Neuronal stem cell (in vitro differentiated cells): ENCODE results near the gene GOLGA6L10.
"Not testable (repeated sequence)": the region's sequence is repeated elsewhere in the genome, so short reads cannot be mapped to it uniquely, and the experiment has no call there.

Experiments
- DNase-seq: peaks from one replicate; pipeline ENCODE4 v3.0.0-alpha.2; 2013; ENCODE audit warnings: low spot score
- H2AFZ ChIP-seq: one replicate; pipeline ENCODE4 v1.6.1; 2013; ENCODE audit warnings: mild to moderate bottlenecking, low read length, inconsistent platforms
- H2AK5ac ChIP-seq: 2 replicates; pipeline ENCODE4 v1.6.1; 2013; ENCODE audit warnings: low read depth, mild to moderate bottlenecking, inconsistent platforms, low read length, moderate library complexity, mixed read lengths
- H2BK120ac ChIP-seq: 2 replicates; pipeline ENCODE4 v1.6.1; 2013; ENCODE audit warnings: low read depth, mild to moderate bottlenecking, inconsistent platforms, low read length, moderate library complexity, mixed read lengths
- H2BK12ac ChIP-seq: one replicate; pipeline ENCODE4 v1.6.1; 2013; ENCODE audit warnings: low read length, inconsistent platforms
- H2BK15ac ChIP-seq: 2 replicates; pipeline ENCODE4 v1.6.1; 2013; ENCODE audit warnings: mild to moderate bottlenecking, low read length, inconsistent platforms, mixed read lengths
- H2BK5ac ChIP-seq: one replicate; pipeline ENCODE4 v1.6.1; 2013; ENCODE audit warnings: inconsistent platforms, mild to moderate bottlenecking, low read length, moderate library complexity
- H3K14ac ChIP-seq: one replicate; pipeline ENCODE4 v1.6.1; 2013; ENCODE audit warnings: low read length, inconsistent platforms
- H3K18ac ChIP-seq: 2 replicates; pipeline ENCODE4 v1.6.1; 2013; ENCODE audit warnings: low read length, inconsistent platforms
- H3K23ac ChIP-seq: 2 replicates; pipeline ENCODE4 v1.6.1; 2013; ENCODE audit warnings: low read depth, mild to moderate bottlenecking, mixed read lengths, low read length, inconsistent platforms; ENCODE audit not compliant: poor library complexity
- H3K27ac ChIP-seq: replicated peaks from 3 replicates; pipeline ENCODE4 v1.5.1; 2013; ENCODE audit warnings: low read length, inconsistent platforms
- H3K27me3 ChIP-seq, 3 experiments: 2 replicates each; pipeline ENCODE4 v1.6.1; 2013; ENCODE audit warnings: low read length in 3 of 3, mild to moderate bottlenecking in 2 of 3, inconsistent platforms in 1 of 3, low read depth in 1 of 3, mixed read lengths in 1 of 3, moderate library complexity in 1 of 3; ENCODE audit not compliant: control insufficient read depth in 3 of 3, insufficient read depth in 3 of 3
- H3K36me3 ChIP-seq, 2 donors: replicated peaks in 1 of 2; 2 replicates each; pipeline ENCODE4 v1.6.1; 2013; ENCODE audit warnings: low read length in 2 of 2; ENCODE audit not compliant: control insufficient read depth in 2 of 2, insufficient read depth in 2 of 2
- H3K4ac ChIP-seq: 2 replicates; pipeline ENCODE4 v1.6.1; 2013; ENCODE audit warnings: inconsistent platforms, mild to moderate bottlenecking, low read length, moderate library complexity
- H3K4me1 ChIP-seq, 2 donors: 1 replicate in 1 of 2; 2 replicates in 1 of 2; pipeline ENCODE4 v1.6.1; 2013; ENCODE audit warnings: low read length in 2 of 2, low read depth in 1 of 2; ENCODE audit not compliant: control insufficient read depth in 2 of 2, insufficient read depth in 1 of 2
- H3K4me2 ChIP-seq: one replicate; pipeline ENCODE4 v1.6.1; 2013; ENCODE audit warnings: mild to moderate bottlenecking, low read length, inconsistent platforms; ENCODE audit not compliant: insufficient read depth, poor library complexity, severe bottlenecking
- H3K4me3 ChIP-seq, 2 donors: 2 replicates each; pipeline ENCODE4 v1.5.1; 2013; ENCODE audit warnings: low read length in 2 of 2, mild to moderate bottlenecking in 2 of 2, inconsistent platforms in 1 of 2, moderate library complexity in 1 of 2
- H3K79me1 ChIP-seq: one replicate; pipeline ENCODE4 v1.6.1; 2013; ENCODE audit warnings: low read depth, mild to moderate bottlenecking, inconsistent platforms, low read length, moderate library complexity
- H3K9ac ChIP-seq: one replicate; pipeline ENCODE4 v1.6.1; 2013; ENCODE audit warnings: mild to moderate bottlenecking, low read depth, low read length, inconsistent platforms; ENCODE audit not compliant: poor library complexity
- H3K9me3 ChIP-seq, 2 donors: replicated peaks in 1 of 2; 2 replicates each; pipeline versions ENCODE3 to v1.6.1; 2013; ENCODE audit warnings: low read length in 2 of 2, mild to moderate bottlenecking in 2 of 2, inconsistent platforms in 1 of 2, low read depth in 1 of 2, mixed read lengths in 1 of 2, moderate library complexity in 1 of 2; ENCODE audit not compliant: control insufficient read depth in 2 of 2, insufficient read depth in 1 of 2
- H4K8ac ChIP-seq: one replicate; pipeline ENCODE4 v1.6.1; 2013; ENCODE audit warnings: low read depth, mild to moderate bottlenecking, inconsistent platforms, low read length, moderate library complexity
- H4K91ac ChIP-seq: one replicate; pipeline ENCODE4 v1.6.1; 2013; ENCODE audit warnings: low read length, low read depth, mild to moderate bottlenecking, inconsistent platforms; ENCODE audit not compliant: poor library complexity
- WGBS, 2 donors: extraction: QIAGEN DNeasy Blood & Tissue Kit; methylation state at CpG; one replicate each; pipeline ENCODE4 v1.1.7; 2013; ENCODE audit warnings: missing lambda C conversion rate in 2 of 2, mixed read lengths in 1 of 2; ENCODE audit not compliant: insufficient read length in 2 of 2, insufficient replicate concordance in 1 of 2; ENCODE audit errors: extremely low coverage in 2 of 2; 5-methylcytosine and 5-hydroxymethylcytosine counted together

Gene GOLGA6L10

DNA sequence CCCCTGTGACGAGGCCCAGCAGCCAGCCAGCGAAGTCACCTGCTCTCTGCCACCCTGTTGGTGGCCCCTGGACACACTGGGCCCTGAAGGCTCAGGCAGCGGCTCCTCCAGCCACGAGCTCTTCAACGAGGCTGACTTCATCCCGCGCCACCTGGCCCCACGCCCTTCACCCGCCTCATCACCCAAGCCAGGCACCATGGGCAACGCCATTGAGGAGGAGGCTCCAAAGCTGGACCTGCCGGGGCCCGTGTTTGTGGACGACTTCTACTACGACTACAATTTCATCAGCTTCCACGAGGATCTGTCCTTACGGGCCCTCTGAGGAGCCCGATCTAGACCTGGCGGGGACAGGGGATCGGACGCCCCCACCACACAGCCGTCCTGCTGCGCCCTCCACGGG lies 22.4 kb downstream of the GOLGA6L10 start:
- H3K4me1 ChIP-seq, H2BK15ac ChIP-seq, H3K27me3 ChIP-seq, H2AFZ ChIP-seq, H3K4me3 ChIP-seq, H4K91ac ChIP-seq, H3K14ac ChIP-seq, H3K4ac ChIP-seq, H2BK5ac ChIP-seq, H4K8ac ChIP-seq, H2BK12ac ChIP-seq, H3K9me3 ChIP-seq, H2AK5ac ChIP-seq, DNase-seq, H3K18ac ChIP-seq, H3K79me1 ChIP-seq, H3K36me3 ChIP-seq, H3K4me2 ChIP-seq, H3K23ac ChIP-seq, H3K9ac ChIP-seq, H2BK120ac ChIP-seq, H3K27ac ChIP-seq: not testable (repeated sequence)
- WGBS, 2 donors, result no CpG with 5 or more reads among the region's 23 CpGs

DNA sequence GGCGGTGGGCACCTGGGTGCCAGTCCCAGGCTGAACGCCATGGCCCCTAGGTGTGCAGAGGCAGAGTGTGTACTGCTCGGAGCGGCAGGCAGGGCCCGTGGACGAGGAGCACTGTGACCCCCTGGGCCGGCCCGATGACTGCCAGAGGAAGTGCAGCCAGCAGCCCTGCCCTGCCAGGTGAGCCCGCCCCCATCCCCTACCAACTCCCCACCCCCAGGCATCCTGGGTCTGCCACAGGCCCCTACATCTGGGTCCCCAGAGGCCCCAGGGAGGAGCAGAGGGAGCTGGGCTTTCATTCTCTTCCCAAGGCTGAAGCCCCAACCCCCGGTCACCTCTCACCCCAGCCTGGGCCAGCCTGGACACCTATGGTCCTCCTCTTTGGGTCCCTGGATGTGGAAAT lies 23.6 kb downstream of the GOLGA6L10 start:
- not testable (repeated sequence) for H2AK5ac ChIP-seq, H3K79me1 ChIP-seq, H3K23ac ChIP-seq, H2BK5ac ChIP-seq, H2BK120ac ChIP-seq, H3K4me3 ChIP-seq, H3K27ac ChIP-seq, H4K91ac ChIP-seq, H2AFZ ChIP-seq, DNase-seq, H3K9ac ChIP-seq, H3K36me3 ChIP-seq, H3K4me2 ChIP-seq, H3K4ac ChIP-seq, H3K27me3 ChIP-seq, H3K4me1 ChIP-seq, H3K14ac ChIP-seq, H3K18ac ChIP-seq, H2BK15ac ChIP-seq, H4K8ac ChIP-seq, H2BK12ac ChIP-seq, H3K9me3 ChIP-seq
- no CpG with 5 or more reads among the region's 10 CpGs for WGBS, 2 donors

DNA sequence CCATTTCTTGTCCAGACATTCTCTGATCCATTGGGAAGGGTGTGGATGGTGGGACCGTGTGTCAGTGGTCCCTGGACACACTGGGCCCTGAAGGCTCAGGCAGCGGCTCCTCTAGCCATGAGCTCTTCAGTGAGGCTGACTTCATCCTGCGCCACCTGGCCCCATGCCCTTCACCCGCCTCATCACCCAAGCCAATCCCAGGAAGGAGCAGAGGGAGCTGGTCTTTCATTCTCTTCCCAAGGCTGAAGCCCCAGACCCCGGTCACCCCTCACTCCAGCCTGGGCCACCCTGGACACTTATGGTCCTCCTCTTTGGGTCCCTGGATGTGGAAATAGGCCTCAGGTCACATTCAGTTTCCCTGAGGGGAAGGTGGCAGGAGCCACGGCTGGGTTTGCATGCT lies 24.4 kb downstream of the GOLGA6L10 start:
- not testable (repeated sequence) for H3K27me3 ChIP-seq, DNase-seq, H3K36me3 ChIP-seq, H3K4me3 ChIP-seq, H3K79me1 ChIP-seq, H3K4me1 ChIP-seq, H3K4ac ChIP-seq, H3K23ac ChIP-seq, H2BK12ac ChIP-seq, H3K14ac ChIP-seq, H4K8ac ChIP-seq, H3K9me3 ChIP-seq, H3K4me2 ChIP-seq, H2AK5ac ChIP-seq, H3K27ac ChIP-seq, H2BK15ac ChIP-seq, H2AFZ ChIP-seq, H4K91ac ChIP-seq, H2BK5ac ChIP-seq, H2BK120ac ChIP-seq, H3K18ac ChIP-seq, H3K9ac ChIP-seq
- no CpG with 5 or more reads among the region's 6 CpGs for WGBS, 2 donors

DNA sequence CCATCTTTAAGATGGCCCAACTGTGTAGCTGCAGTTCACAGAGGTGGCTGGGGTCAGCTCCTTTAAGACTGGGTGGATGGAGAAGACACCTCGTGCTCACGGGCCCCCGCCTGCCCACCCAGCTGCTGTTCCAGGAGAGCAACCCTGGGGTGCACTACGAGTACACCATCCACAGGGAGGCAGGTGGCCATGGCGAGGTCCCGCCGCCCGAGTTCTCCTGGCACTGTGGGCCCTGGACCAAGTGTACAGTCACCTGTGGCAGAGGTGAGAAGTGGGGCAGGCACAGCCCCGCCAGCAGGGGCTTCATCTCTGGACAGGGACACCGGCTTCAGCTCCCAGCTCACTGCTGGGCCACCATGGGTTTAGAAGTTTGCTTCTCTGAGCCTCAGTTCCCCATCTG lies 26.8 kb downstream of the GOLGA6L10 start:
- H4K8ac ChIP-seq, H2BK12ac ChIP-seq, H3K18ac ChIP-seq, H3K27ac ChIP-seq, H3K4me1 ChIP-seq, H3K9ac ChIP-seq, H2BK120ac ChIP-seq, H2BK15ac ChIP-seq, H3K4me2 ChIP-seq, H3K9me3 ChIP-seq, H3K36me3 ChIP-seq, H3K79me1 ChIP-seq, H3K27me3 ChIP-seq, H2AFZ ChIP-seq, H4K91ac ChIP-seq, DNase-seq, H3K14ac ChIP-seq, H2AK5ac ChIP-seq, H3K4ac ChIP-seq, H3K23ac ChIP-seq, H3K4me3 ChIP-seq, H2BK5ac ChIP-seq: not testable (repeated sequence)
- WGBS, 2 donors, result no CpG with 5 or more reads among the region's 10 CpGs
